HG03025 (cell line): ENCODE measurements around the gene FBLN7.

Source experiments
- ATAC-seq: cut with Tn5 transposase; IDR thresholded peaks from one replicate; pipeline ENCODE4 v1.9.1; 2021; ENCODE audit warnings: mild to moderate bottlenecking, moderate library complexity; ENCODE audit not compliant: unreplicated experiment, low FRiP score

FBLN7 gene

GRCh38 chr2:112155331-112156151, 17.4 kb downstream of the FBLN7 start:
- ATAC-seq = no peak

GRCh38 chr2:112156152-112156986, 18.2 kb downstream of the FBLN7 start:
- ATAC-seq = no peak

GRCh38 chr2:112157472-112157871, 19.3 kb downstream of the FBLN7 start:
- ATAC-seq = no peak

- ATAC-seq = no peak
Measured at GRCh38 chr2:112159454-112159921, 21.3 kb downstream of the FBLN7 start.

GRCh38 chr2:112160283-112161250, 22.4 kb downstream of the FBLN7 start:
- no peak for ATAC-seq

- no peak for ATAC-seq
Measured at GRCh38 chr2:112161431-112162145, 23.4 kb downstream of the FBLN7 start.

- no peak for ATAC-seq
Measured at GRCh38 chr2:112162341-112162740, 24.2 kb downstream of the FBLN7 start.

GRCh38 chr2:112162956-112163355, 24.8 kb downstream of the FBLN7 start:
- no peak for ATAC-seq

- no peak for ATAC-seq
Measured at GRCh38 chr2:112163541-112163981, 25.4 kb downstream of the FBLN7 start.

- ATAC-seq = no peak
Measured at GRCh38 chr2:112164876-112165275, 26.7 kb downstream of the FBLN7 start.

- no peak for ATAC-seq
Measured at GRCh38 chr2:112165296-112165695, 27.1 kb downstream of the FBLN7 start.

- no peak for ATAC-seq
Measured at GRCh38 chr2:112166806-112167499, 28.8 kb downstream of the FBLN7 start.

GRCh38 chr2:112168422-112169124, 30.4 kb downstream of the FBLN7 start:
- ATAC-seq = no peak

GRCh38 chr2:112170495-112170894, 32.3 kb downstream of the FBLN7 start:
- no peak for ATAC-seq

GRCh38 chr2:112173646-112174319, 35.6 kb downstream of the FBLN7 start:
- ATAC-seq = no peak

GRCh38 chr2:112174383-112174782, 36.2 kb downstream of the FBLN7 start:
- no peak for ATAC-seq

GRCh38 chr2:112175333-112175732, 37.1 kb downstream of the FBLN7 start:
- ATAC-seq = no peak
